Measurements from ENCODE around the gene NHERF1.

DNA sequence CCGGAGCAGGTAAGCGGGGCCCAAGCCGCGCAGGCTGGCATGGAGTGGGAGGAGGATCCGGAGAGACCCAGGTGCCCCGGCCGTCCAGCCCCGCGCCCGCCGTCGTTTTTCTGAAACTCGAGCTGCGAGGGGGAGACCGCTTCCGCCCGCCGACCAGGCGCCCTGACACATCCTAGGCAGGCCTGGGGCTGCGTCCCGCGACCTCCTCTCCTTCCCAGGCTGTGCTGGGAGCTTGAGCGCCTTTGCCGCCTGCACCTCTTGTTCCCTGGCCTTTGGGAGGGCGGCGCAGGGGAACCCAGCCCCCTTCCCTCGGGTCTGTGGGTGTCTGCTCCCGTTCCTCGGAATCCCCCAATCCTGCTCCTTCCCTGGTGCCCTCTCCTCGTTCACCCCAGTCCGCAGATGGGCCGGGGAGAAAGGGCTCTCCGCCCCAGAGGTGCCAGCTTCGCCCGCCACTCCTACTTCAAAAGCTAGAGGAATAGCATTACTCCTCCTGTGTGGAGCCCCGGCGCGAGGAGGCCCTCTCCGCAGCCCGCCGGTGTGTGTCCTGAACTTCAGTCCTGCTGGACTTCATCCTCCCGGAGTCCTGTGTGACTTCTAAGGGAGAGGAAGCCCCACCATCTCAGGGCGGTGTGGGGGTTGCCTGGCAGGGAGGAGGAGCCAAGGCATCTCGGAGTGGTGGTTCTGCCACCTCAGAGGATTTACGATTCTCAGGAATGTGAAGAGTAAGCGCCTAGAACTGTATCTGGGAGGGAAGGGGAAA, 1.0 kb downstream of the NHERF1 start:
- TF ChIP-seq CTCF (conservative IDR thresholded peaks at IDR 0.05; ENCODE audit: low read depth, low read length) (no peak), EZH2 (IDR thresholded peaks at IDR 0.05; ENCODE audit: low read length, unreplicated experiment) (no peak)
